Left forelimb (tissue), 1 donor: ENCODE measurements around the gene UBE2S.
A peak's percentile ranks its signal among the peaks of the same experiment; 100 is the strongest.
"Not testable (repeated sequence)": the region's sequence is repeated elsewhere in the genome, so short reads cannot be mapped to it uniquely, and the experiment has no call there.

Source experiments
- DNase-seq: peaks from one replicate; pipeline ENCODE4 v3.0.0-alpha.2; 2018; ENCODE audit warnings: low spot score

The UBE2S gene

DNA sequence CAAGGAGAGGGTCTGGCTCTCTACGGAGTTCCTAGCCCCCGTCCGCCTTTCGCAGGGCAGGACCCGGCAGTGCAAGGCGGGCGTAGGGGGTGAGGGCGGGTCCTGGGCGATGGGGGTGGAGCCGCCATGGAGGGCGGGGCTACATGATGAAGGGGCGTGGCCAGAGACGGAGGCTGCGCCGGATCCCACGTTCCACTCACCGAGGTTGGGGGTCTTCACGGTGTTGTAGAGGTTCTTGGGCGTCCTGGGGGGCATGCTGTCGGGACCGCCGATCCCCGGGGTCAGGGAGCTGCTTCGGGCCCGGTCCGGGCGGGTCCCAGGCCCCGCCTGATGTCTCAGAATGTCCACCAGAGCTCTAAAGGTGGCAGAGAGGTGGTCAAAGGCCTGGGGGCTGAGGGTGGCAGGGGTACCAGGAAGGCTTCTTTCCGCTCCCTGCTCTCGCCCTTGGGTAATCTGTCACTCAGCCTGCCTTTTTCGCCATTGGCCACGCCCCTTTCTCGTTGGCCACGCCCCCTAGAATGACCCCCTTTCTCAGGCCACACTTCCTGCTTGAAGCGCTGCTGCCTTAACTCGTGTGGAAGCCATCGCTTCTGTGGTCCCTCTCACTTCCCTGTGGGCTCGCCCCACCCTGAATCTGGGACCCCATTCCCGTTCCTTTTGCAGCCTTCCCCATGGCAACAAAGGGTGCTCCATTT is 33.0 kb upstream of the UBE2S start:
- DNase-seq = no peak

DNA sequence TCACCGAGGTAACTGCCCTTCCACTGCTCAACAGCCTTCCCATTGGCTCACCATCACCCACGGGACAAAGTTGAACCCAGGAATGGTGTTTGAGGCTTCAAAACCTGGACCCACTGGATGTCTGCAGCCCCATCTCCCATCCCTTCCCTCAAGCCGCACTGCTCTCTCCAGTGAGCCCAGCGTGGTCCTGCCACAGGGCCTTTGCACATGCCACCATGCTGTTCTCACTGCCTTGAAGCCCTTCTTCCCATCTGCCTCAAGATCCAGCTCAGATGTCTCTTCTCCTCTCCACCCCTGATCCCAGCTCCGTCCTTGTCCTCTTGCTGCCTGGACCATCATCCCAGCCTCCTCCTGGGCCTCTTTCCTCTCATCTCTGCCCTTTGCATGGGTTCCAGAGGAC is 31.5 kb upstream of the UBE2S start:
- DNase-seq = no peak

DNA sequence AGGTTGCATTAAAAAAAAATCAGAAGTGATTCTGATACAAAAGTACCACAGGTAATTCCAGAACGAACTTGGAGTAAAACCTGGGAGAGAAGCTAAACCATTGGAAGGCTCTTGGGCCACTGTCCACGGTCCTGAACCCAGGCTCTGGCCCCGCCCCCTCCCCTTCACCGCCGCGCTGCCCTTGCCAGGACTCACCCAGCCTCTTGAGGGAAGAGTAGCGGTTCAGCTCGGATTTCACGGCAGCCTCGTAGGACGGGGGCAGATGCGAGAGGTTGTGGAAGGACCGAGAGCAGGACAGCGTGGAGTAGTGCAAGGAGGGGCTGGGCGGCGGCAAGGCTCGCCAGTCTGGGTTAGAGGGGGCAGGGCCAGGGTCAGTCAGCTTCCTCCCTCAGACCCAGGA is 29.8 kb upstream of the UBE2S start:
- DNase-seq = peak; percentile 86

DNA sequence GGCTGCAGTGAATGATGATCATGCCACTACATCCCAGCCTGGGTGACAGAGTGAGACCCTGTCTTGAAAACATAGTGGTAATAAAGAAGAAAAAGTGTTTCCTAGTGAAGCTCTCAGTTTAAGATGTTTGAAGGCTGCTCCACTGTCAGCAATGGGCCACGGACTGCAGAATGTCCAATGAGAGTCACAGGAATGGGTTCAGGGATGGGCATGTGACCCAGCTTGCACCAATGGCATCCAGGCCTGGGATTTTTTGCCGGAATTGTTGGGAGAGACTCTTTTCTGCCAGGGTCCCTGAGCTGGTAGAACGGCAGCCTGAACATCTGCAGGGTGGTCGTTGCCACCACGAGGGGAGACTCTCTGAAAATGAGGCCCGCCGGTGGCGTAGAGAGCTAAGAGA is 29.3 kb upstream of the UBE2S start:
- DNase-seq = no peak

DNA sequence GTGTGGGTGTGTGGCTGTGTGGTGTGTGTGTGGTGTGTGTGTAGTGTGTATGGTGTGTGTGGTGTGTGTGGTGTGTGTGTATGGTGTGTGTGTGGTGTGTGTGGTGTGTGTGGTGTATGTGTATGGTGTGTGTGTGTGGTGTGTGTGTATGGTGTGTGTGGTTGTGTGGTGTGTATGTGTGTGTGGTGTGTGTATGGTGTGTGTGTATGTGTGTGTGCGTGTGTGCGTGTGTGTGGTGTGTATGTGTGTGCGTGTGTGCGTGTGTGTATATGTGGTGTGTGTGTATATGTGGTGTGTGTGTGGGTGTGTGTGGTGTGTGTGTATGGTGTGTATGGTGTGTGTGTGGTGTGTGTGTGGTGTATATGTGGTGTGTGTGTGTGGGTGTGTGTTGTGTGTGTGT is 27.4 kb upstream of the UBE2S start:
- DNase-seq = no peak

DNA sequence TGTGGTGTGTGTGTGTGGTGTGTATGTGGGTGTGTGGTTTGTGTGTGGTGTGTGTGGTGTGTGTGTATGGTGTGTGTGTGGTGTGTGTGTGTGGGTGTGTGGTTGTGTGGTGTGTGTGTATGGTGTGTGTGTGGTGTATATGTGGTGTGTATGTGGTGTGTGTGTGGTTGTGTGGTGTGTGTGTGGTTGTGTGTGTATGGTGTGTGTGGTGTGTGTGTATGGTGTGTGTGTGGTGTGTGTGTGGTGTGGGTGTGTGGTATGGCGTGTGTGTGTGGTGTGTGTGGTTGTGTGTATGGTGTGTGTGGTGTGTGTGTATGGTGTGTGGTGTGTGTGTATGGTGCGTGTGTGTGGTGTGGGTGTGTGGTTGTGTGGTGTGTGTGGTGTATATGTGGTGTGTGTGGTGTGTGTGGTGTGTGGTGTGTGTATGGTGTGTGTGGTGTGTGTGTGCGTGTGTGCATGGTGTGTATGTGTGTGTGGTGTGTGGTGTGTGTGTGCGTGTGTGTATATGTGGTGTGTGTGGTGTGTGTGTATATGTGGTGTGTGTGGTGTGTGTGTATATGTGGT is 26.9 kb upstream of the UBE2S start:
- DNase-seq = no peak

DNA sequence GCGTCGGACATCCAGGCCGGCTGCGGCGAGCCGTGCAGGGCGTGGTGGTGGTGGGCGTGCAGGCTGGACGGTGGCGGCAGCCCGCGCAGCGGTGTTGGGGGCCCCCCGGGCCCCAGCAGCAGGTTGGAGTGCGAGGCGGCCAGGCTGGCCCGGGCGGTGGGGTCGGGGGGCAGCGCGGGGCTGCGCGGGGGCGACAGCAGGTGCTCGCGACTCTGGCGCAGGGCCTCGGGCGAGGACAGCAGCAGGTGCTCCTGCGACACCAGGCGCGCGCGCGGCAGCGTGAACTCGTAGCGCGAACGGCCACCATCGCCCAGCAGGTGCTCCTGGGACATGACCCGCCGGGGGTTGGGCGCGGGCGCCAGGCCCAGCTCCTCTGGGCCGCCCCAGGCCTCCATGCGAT is 25.7 kb upstream of the UBE2S start:
- DNase-seq = no peak

DNA sequence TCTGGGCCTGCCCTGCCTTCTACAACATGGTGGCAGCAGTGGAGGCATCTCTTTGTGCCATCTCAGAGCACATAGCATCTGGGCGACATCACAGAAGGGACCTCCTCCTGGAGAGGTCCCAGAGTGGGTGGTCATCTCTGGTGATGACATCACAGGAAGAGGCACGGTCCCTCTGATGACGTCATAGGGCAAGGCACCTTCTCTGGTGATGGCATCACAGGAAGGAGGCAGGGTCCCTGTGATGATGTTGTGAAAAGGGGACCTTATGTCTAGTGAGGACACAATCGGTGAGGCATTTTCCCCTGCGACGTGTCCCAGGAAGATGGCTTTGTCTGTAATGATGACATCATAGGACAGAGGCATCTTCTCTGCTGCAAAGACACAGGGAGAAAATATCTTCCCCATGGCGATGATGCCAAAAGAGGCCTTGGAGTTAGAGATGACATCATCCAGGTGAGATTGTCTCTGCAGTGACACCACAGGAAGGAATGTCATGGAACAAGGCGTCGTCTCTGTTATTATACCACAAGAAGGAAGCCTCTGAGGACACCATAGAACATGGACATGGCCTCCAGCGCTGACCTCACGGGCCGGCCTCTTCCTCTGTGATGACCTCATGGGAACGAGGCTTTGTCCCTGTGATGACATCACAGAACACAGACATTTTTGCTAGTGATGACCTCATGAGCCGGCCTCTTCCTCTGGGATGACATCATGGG is 24.8 kb upstream of the UBE2S start:
- DNase-seq = no peak

DNA sequence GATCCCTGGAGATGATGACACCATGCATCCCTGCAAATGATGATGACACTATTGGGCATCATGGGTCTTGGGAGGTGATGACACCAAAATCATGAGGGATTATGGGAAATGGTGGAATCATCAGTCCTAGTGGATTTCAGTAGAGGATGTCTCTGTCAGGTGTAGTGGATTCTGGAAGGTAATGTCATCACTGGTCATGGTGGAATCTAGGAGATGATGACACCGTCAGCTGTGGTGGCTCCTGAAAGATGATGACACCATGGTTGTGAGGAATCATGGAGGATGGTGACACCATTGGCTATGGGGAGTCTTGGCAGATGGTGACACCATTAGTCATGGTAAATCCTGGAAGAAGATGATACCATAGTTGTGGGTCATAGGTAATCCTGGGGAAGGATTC is 23.6 kb upstream of the UBE2S start:
- DNase-seq = no peak

DNA sequence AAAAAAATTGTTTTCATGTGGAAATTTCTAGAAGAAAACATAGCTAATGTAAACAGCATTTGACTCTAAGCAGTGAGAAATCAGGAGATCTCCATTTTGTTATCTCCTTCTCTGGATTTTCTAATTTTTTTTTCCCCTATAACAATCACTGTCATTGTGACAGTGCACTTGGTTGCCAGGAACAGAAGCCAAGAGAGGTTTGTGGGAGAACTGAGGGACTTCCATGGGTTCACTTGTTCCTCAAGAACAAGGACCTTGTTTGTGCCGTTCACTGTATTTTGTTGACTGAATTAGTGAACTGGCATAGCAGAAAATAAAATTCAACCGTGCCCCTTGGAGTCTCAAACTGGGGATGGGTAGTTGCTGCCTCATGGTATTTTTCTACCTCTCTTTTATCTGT is 18.5 kb upstream of the UBE2S start:
- no peak for DNase-seq

DNA sequence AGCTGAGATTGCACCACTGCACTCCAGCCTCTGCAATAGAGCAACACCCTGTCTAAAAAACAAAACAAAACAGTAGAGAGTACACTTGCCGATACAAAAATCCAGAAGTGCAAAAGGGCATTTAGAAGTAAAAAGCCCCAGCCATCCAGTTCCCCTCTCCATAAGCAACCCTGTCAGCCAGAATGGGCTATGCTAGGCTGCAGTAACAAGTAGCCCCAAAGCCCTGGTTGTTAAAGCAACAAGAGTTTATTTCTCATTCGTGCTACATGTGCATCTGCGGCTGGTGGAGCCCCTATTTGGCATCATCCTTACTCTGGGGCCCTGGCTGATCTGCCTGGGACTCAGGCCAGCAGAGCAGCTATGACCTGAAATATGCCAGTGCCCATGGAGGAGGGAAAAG is 16.9 kb upstream of the UBE2S start:
- no peak for DNase-seq

DNA sequence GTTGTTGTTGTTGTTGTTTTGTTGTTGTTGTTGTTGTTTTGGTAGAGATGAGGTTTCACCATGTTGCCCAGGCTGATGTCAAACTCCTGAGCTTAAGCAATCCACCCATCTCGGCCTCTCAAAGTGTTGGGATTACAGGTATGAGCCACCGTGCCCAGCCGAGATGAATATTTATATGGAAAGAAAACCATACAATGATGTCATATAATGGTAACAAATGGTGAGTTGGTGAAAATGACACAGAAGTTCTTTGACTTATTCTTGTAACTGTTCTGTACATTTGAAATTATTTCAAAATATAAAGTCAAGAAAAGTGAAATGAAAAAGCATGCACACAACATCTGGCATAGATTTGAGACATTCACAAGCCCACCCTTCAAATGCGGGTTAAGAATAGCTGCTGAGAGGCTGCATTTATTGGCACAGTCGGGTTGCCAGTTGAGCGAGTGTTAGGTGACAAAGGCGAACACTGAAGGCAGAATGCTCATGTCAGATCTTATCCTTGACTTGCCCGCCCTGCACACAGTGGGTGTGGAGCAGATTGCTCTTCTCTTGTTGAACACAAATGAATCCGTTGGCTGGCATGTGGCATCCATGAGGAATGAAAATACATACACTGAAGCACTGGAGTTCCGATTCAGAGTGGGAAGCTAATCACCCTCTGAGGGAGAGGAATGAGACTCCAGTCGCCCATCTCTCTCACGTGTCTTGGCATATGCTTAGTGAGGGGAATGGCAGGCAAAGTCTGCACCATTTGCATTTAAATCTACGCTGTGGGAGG is 15.8 kb upstream of the UBE2S start:
- DNase-seq = no peak

DNA sequence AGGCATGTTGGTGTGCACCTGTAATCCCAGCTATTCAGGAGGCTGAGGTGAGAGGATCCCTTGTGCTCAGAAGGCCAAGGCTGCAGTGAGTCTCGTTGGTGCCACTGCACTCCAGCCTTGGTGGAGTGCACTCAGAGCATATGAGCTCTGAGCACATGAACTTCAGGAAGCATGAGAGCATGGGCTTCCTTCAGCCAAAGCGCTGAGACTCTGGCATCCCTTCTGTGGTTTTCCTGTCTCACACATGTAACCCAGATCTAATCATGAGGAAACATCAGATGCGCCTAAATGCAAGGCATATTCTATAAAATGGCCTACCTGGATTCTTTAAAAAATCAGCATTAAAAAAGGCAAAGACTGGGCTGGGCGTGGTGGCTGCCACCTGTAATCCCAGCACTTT is 13.7 kb upstream of the UBE2S start:
- not testable (repeated sequence) for DNase-seq

DNA sequence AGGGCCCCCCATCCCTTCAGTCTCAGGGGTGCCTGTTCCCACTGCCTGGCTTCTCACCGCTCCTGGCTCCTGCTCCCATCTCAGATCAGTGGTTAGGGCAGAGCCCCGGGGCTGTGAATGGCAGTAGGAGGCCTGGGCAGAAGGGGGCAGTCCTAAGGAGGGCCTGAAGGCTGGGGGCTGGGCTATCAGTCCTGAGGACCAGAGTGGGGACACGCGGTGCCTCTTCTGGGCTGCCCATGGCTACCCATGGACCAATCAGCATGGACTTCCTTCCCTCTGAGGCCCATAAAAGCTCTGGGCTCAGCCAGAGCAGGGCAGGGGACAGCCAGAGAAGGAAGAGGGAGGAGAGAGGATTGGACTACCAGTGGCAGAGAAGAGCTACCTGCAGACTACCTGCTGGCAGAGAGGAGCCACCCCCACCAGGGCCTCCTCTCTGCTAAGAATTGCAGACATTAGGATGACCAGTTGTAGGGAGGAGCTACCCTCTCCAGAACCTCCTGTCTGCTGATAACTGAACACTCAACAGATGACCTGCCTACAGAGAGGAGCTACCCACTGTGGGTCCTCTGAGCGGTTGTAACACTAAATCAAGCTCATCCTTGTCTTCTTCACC is 12.1 kb upstream of the UBE2S start:
- DNase-seq = no peak

DNA sequence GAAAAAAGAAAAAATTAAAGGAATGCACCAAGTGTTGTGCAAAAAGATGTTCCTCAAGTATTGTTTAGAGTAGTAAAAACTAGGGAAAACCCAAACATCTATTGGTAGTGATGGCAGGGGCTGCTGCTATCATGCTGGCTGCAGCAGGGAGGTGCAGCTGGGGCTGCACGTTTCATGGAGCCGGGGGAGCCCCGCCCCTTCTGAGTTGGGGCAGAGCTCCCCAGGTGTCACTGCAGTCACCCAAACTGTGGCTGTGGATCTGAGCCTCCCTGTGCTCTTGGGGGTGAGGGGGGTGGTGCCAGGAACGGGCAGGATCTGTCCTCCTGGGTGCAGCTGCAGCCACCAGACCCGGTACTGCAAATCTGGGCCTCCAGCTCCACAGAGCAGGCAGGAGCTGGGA is 11.5 kb upstream of the UBE2S start:
- DNase-seq = no peak

DNA sequence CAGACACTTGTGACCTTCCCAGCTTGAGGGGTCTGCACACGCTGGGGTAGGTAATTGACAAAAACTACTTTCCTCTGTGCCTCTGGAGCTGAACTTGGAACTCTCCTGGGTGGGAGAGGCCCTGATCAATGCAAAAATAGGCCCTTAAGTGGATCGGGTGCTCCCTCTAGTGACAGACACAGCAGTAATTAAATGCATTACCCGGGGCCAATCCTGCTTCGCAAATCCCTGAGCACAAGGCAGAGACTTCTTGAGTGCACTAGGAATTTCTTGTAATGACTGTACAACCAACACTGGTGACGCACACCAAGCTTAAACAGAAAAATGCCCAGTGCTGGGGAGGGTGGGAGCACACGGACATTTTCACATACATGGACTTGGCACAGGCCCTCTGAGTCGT is 10.6 kb upstream of the UBE2S start:
- DNase-seq = no peak

DNA sequence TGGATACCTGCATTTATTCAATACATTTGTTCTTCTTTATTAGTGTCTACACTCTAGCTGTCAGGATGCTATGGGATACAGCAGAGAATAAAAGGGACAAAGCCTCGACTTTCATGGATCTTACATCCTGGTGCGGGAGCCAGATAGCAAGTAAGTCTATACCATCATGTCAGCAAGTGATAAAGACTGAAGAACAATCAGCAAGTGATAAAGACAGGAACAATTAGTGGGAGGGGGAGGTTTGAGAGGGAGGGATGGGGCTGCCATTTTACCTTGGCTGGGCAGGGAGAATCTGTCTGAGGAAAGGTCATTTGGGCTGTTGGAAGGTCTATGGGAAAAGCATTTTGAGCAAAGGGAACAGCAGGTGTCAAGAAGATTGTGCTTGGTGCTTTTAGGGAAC is 2.6 kb upstream of the UBE2S start:
- no peak for DNase-seq

DNA sequence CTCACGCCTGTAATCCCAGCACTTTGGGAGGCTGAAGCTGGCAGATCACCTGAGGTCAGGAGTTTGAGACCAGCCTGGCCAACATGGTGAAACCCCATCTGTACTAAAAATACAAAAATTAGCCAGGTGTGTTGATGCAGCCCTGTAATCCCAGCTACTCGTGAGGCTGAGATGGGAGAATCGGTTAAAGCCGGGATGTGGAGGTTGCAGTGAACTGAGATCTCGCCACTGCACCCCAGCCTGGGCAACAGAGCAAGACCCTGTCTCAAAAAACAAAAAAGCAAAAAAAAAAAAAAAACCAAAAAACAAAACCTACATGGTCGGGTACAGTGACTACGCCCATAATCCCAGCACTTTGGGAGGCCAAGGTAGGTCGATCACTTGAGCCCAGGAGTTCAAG is 1.6 kb upstream of the UBE2S start:
- not testable (repeated sequence) for DNase-seq

DNA sequence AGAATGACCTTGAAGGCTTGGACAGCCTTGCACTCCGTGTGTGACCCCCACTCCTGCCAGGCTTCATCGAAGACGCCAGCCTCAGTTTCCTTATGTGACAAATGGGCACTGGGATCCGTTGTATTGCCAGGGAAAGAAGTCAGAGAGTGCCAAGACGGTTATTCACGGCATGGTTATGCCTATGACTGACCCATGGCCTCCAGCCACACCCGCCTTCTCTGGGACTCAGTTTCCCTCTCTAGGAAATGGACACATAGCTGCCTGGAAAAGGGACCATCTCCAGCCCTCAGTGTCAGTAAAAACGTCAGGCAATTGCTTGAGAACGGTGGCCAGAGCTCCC is 915 bp upstream of the UBE2S start:
- DNase-seq = no peak

DNA sequence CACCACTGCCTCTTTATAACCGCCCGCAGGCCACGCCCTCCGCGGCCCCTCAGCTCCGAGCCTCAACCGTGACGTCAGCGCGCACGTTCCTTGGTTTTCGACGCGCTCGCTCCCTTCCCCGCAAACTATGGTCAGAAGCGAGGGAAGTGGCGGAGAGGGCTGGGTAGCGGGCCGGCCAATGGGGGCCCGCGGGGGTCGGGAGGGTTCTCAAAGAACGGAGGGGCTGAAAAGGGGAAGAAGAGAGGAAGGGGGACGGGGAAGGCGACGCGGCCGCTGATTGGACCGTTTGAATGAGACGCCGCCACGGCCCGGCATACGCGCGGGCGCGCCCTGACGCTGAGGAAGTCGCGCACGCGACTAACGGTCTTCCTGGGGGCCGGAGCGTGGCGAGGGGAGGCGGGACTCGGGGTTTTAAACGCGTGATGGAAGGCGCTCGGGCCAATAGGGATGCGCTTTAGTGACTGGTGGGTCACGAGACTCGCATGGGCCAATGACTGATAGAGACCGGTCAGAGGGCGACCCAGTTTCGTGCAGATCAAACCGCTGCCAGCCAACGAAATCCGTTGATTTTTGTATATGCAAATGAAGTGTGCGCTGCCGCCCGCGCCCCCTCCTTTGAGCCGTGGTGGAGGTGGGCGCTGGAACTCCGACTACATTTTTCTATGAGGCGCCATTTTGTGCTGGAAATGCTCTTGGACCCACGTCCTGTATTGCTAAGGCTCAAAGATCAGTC is 378 bp upstream of the UBE2S start:
- DNase-seq = peak; percentile 99

DNA sequence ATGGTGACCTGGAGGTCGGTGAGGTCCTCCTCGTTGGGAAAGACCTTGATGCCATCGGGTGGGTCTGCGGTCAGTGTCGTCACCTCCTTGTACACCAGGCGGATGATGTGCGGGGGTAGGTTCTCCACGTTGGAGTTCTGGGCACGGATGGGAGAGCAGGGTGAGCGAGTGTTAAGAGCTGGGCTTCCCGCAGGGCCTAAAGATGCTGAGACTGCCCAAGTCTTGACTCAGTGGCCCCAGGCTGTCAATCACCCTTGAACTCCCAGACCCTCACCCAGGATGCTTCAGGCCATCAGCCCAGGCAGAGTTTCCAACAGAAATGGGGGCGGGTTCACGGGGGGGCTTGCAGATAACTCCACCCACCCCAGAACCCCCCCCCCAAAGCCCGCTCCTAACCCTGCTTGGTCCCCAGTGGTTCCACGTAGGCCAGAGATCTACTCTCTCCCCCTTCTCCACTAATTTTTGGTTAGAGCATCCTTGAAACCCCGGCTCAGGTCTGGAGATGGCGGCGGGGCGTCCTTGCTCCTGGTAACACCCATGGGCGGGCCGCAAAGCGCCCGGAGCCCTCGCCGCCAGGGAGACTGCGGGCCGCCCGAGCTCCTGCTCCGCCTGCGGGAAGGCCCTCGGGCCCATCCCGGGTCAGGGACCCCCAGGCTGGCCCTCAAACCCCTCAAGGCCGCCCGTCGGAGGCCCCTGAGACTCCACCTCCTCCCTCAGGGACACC is 600 bp downstream of the UBE2S start:
- DNase-seq = no peak
